HG03354 (cell line): Measurements from ENCODE around the gene CDK11B.
"Not testable (repeated sequence)": the region's sequence is repeated elsewhere in the genome, so short reads cannot be mapped to it uniquely, and the experiment has no call there.

Experiments used
- ATAC-seq: cut with Tn5 transposase; IDR thresholded peaks from one replicate; pipeline ENCODE4 v1.9.1; 2021; ENCODE audit warnings: mild to moderate bottlenecking; ENCODE audit not compliant: unreplicated experiment, poor library complexity, severe bottlenecking

The CDK11B gene

DNA sequence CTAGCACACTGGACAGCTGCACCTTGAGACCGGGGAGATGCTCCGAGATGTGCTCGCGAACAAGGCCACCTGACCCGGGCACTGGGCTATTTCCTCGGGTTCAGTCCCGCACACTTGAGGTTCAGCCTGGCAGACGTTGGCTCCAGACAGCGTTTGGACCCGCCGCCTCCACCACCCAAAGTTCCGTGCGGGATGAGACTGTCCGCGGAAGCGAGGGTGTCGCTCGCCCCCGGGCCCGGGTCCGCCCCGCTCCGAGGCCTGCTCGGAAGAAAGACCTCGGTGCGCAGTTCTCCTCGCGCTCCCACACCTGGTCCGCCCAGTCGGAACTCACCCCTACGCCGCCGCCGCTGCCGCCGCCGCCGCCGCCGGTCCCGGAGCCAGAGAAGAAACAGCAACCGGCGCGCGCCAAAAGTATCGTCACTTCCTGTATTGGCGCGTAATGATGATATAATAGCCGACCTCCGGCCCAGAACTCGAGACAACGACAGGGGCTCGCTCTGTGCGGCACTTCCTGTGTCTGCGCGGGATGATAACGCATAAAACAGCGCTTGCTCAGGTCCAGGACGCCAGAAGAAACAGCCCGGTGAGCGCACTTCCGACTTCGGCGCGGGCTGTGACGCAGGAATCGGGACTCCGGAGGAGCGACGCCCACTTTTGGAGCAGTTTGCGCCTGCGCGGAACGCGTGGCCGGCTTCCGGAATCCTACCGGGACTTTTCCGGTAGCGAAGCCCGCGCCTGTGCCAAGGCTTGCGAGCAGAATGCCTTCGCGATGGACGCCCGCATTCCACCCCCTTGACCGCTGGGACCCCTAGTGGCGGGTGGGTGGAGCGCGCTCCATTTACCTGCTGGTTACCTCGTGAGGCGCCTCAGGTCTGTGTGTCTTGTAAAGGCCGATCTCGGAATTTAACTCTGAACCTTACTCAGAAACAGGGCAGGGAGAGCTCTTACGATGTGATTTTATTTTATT lies at the start of gene CDK11B:
TSS of gene CDK11B (minus strand) at position 422 of the 967 bp plus-strand sequence. CDS start 1,519 bp downstream, outside the sequence.
- peak; percentile 84 for ATAC-seq

DNA sequence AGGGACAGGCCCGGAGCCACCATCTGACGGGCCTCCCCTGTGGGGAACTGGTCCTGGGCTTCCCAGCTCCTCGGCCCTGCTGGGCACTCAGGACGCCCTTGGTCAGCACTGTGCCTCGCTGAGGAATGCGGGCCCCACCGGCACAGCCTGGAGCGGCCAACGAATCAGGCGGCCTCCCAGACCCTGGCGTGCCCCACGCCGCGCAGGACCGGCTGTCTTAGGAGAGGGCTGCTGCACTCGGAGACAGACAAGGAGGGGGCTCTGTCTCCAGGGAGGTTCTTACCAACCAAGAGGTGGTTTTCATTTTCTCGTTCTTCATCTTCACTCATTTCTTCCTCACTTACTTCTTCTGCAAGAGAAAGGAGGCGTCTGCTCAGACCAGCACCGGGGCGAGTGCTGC lies 49.1 kb upstream of the CDK11B start:
- not testable (repeated sequence) for ATAC-seq

GRCh38 chr1:1707241-1707640 lies 48.4 kb upstream of the CDK11B start:
- ATAC-seq = not testable (repeated sequence)

- not testable (repeated sequence) for ATAC-seq
Measured at GRCh38 chr1:1705623-1706022, 46.8 kb upstream of the CDK11B start.

DNA sequence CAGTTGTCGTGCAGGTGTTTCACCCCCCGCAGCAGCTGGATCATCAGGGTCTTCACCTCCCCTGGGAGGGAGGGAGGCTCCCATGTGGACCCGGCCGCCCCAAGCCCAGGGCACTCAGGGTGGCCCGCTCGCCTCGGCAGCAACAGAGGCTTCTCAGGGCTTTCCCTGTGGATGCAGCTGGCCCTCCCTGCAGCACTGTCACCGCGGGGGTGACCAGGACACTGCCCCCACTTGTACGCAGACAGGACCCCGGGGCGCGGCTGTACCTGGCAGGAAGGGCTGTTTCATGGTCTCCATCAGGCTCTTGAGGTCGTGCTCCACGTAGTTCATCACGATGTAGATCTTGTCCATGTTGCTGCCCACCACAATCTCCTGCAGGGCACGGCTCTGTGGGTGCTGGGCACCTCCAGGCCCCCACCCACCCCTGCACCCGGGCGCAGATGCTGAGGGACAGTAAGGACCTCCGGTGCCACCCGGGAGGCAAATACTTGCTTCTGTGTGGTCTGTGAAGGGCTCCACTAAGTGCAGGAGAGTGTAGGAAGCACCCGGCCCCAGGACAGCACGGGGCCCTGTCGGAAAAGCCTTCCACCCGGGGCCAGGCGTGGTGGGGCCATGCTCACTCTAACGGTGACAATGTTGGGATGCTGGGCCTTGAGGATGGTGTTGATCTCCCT lies 45.6 kb upstream of the CDK11B start:
- not testable (repeated sequence) for ATAC-seq

DNA sequence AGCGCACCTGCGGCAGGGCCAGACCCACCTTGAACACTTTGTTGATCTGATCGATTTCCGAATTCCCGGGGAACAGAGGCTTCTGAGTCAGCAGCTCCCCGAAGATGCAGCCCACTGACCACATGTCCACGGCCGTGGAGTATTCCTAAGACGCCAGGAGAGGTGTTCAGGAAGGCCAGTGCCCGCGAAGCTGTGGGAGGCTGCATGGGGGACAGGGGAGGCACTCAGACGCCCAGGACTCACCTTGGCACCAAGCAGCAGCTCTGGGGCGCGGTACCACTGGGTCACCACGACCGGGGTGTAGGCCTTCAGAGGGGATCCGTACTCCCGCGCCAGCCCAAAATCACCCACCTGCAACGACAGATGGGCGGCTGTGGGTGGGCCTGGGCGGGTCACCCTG lies 45.0 kb upstream of the CDK11B start:
- no peak for ATAC-seq

- ATAC-seq = not testable (repeated sequence)
Measured at GRCh38 chr1:1702506-1702905, 43.7 kb upstream of the CDK11B start.

GRCh38 chr1:1700557-1700956 lies 41.8 kb upstream of the CDK11B start:
- not testable (repeated sequence) for ATAC-seq

DNA sequence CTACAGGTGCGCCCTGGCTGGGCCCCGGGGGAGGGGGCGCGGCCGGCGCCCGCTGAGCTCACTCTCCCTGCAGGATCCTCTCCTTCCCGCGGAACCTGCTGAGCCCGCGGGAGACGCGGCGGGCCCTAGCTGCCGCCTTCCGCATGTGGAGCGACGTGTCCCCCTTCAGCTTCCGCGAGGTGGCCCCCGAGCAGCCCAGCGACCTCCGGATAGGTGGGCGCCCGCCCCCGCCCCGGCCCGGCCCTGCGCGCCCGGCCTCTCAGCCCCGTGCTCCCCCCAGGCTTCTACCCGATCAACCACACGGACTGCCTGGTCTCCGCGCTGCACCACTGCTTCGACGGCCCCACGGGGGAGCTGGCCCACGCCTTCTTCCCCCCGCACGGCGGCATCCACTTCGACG lies 41.3 kb upstream of the CDK11B start:
- ATAC-seq = not testable (repeated sequence)

DNA sequence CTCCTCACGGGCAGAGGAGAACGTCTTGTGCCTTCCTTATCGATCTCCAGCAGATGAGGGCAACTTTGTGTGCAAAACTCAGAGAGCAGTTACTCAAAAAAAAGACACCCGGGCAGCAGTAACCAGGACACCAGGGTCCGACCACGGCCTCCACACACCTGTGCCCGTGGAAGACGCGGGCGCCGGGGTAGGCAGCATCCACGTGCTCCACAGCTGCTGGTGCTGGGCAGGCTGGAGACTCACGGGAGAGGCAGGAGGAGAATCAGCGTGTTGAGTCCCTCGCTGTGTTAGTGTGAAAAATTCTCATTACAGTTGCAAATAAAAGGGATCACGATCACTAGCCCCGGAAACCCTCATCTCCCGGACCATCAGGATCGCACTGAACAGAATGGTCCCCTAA lies 40.3 kb upstream of the CDK11B start:
- not testable (repeated sequence) for ATAC-seq

GRCh38 chr1:1697358-1698183 lies 38.8 kb upstream of the CDK11B start:
- not testable (repeated sequence) for ATAC-seq

GRCh38 chr1:1696431-1697357 lies 37.9 kb upstream of the CDK11B start:
- ATAC-seq = not testable (repeated sequence)

GRCh38 chr1:1692714-1693647 lies 34.2 kb upstream of the CDK11B start, which contains the start of gene SLC35E2B:
TSS of gene SLC35E2B (minus strand) at chr1:1692795. CDS start at chr1:1676699, 16,096 bp downstream.
- ATAC-seq = peak; percentile 78

DNA sequence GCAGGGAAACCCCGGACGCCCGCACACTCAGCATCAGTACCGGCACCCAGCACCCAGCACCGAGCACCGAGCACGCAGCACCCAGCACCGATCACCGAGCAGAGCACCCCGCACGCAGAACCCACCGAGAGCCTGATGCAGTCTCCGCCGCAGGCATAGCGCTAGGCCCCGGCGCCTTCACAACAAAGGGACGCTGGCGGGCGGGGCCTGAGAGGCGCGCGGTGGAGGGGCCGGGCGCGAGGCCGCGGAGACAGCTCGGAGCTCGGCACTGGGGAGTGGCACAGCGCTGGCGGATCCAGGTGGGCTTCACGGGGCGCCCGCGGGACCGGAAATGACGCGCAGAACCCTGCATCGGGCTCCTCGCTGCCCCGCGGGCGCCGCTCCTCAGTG lies 33.5 kb upstream of the CDK11B start:
- ATAC-seq = peak; percentile 50

- not testable (repeated sequence) for ATAC-seq
Measured at GRCh38 chr1:1691443-1691842, 32.6 kb upstream of the CDK11B start.

- ATAC-seq = not testable (repeated sequence)
Measured at GRCh38 chr1:1689526-1689925, 30.7 kb upstream of the CDK11B start.

GRCh38 chr1:1687846-1688245 lies 29.0 kb upstream of the CDK11B start:
- ATAC-seq = no peak
